Measurements from ENCODE around the gene TRIM40. TPM values are rescaled to one million over a fixed set of nuclear protein-coding genes. Genes with fewer than 3 reads are reported as not detected.
"Not testable (repeated sequence)": the region's sequence is repeated elsewhere in the genome, so short reads cannot be mapped to it uniquely, and the experiment has no call there.

Gene TRIM40
- total RNA-seq, 2 experiments from 2014 or later = not detected

- CTCF ChIA-PET = interaction anchor here (3.9 kb wide), 1 partner anchor 18 kb away, joined by 18 read pairs; no protein-coding TSS in a partner anchor
- POLR2A ChIA-PET = interaction anchor here (0.6 kb wide), 1 partner anchor 9 kb away, joined by 3 read pairs; no protein-coding TSS in a partner anchor
Measured at GRCh38 chr6:30112402-30112994, 23.4 kb upstream of the TRIM40 start.

GRCh38 chr6:30113003-30113759 lies 22.8 kb upstream of the TRIM40 start, which contains the start of gene TRIM31:
Gene TRIM31 (minus strand): TSS chr6:30113090. CDS start chr6:30112805, 285 bp downstream.
- CTCF ChIA-PET = interaction anchor here (3.9 kb wide), 1 partner anchor 18 kb away, joined by 18 read pairs; no protein-coding TSS in a partner anchor
- POLR2A ChIA-PET = interaction anchor here (0.6 kb wide), 1 partner anchor 10 kb away, joined by 3 read pairs; no protein-coding TSS in a partner anchor

- CTCF ChIA-PET = interaction anchor here (3.9 kb wide), 1 partner anchor 17 kb away, joined by 18 read pairs; no protein-coding TSS in a partner anchor
- POLR2A ChIA-PET = no interaction called here
Measured at GRCh38 chr6:30113841-30114240, 22.1 kb upstream of the TRIM40 start.

- POLR2A ChIA-PET = no interaction called here
- CTCF ChIA-PET = interaction anchor here (1.0 to 2.4 kb wide), 2 partner anchors 10 to 13 kb away, joined by 3 to 10 read pairs; no protein-coding TSS in a partner anchor
Measured at GRCh38 chr6:30116724-30117123, 19.2 kb upstream of the TRIM40 start.

DNA sequence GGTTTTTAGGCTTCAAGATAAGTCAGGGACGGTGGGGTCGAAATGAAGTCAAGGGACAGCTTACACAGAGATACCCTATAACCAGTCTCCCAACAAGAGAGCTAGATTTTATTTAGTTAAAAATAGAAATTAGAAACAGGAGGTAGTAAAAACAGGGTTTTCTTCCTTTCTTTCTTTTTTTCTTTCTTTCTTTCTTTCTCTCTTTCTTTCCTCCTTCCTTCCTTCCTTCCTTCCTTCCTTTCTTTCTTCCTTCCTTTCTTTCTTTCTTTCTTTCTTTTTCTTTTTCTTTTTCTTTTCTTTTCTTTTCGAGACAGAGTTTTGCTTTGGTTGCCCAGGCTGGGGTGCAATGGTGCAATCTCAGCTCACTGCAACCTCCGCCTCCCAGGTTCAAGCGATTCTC lies 17.2 kb upstream of the TRIM40 start:
- CTCF ChIA-PET = interaction anchor here (0.6 to 2.7 kb wide), 2 partner anchors 12 to 1323 kb away, joined by 3 to 18 read pairs; no protein-coding TSS in a partner anchor

GRCh38 chr6:30121446-30122366 lies 14.2 kb upstream of the TRIM40 start:
- ChIA-PET POLR2A (no interaction called here), CTCF (interaction anchor here (0.7 to 6.3 kb wide), 2 partner anchors 9 to 18 kb away, joined by 3 to 23 read pairs; no protein-coding TSS in a partner anchor)

More for the DNA sequence above, 17.2 kb upstream of the TRIM40 start:
- POLR2A ChIA-PET = not testable (repeated sequence)

- ChIA-PET POLR2A (no interaction called here), CTCF (interaction anchor here (0.7 to 6.3 kb wide), 2 partner anchors 8 to 19 kb away, joined by 3 to 23 read pairs; no protein-coding TSS in a partner anchor)
Measured at GRCh38 chr6:30122515-30122914, 13.4 kb upstream of the TRIM40 start.

DNA sequence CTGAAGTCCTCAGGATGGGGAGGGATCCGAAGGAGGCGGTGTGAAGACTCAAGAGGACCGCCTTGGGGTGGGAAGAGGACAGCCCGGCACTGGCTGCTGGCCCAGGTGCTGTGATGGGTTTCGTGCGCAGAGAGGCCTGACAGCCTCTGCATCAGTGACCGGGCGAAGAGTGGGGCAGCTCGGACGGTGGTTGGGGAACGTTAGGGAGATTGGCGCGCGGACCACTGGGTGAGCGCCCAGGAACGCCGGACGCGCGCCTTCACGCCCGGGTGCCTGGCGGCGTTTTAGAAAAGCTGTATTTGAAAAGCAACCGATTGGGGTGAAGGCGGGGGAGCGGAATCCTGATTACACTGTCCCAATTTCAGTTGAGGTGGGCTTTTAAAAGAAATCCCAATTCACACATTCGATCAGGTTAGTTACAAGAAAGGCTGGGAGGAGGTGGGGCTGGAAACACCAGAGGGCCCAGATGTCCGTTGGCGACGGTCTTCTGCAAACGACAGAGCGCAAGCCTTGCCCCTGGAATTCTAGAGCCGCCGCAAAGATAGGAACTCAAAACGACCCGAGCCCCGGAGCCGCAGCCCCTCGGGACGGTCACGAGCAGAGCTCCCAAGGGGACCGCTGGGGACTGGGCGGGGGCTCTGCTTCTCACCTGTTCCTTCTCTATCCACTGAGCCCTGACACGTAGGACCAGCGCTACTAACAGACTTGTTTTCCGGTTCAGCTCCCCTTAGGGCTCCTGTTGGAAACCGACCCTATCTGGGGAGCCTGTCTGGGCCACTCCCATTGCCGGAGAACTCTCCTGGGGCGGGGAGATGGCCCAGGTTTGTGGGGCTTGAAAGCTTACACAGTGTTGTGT lies 8.5 kb upstream of the TRIM40 start:
- ChIA-PET CTCF (interaction anchor here (1.0 to 6.3 kb wide), 3 partner anchors 11 to 24 kb away, joined by 3 to 23 read pairs (median 3); no protein-coding TSS in a partner anchor), POLR2A (interaction anchor here (1.0 kb wide), 1 partner anchor 55 kb away, joined by 3 read pairs; no protein-coding TSS in a partner anchor)

GRCh38 chr6:30129265-30130178 lies 6.4 kb upstream of the TRIM40 start:
- ChIA-PET POLR2A (interaction anchor here (0.6 kb wide), 1 partner anchor 338 kb away, joined by 7 read pairs; no protein-coding TSS in a partner anchor), CTCF (interaction anchor here (1.2 to 5.7 kb wide), 7 partner anchors 7 to 84 kb away, joined by 3 to 136 read pairs (median 9); partner anchors contain the start of gene TRIM31)

GRCh38 chr6:30130179-30130679 lies 5.7 kb upstream of the TRIM40 start:
- ChIA-PET POLR2A (no interaction called here), CTCF (interaction anchor here (1.2 to 5.7 kb wide), 12 partner anchors 8 to 89 kb away, joined by 3 to 136 read pairs (median 6); partner anchors contain the start of genes RNF39 and TRIM31)

GRCh38 chr6:30130887-30131862 lies 4.8 kb upstream of the TRIM40 start:
- CTCF ChIA-PET = interaction anchor here (0.6 to 5.7 kb wide), 23 partner anchors 9 to 1699 kb away, joined by 3 to 136 read pairs (median 4); partner anchors contain the start of genes RNF39, TRIM26 and TRIM31
- POLR2A ChIA-PET = interaction anchor here (1.0 kb wide), 1 partner anchor 28 kb away, joined by 3 read pairs; no protein-coding TSS in a partner anchor

- CTCF ChIA-PET = interaction anchor here (0.8 to 5.7 kb wide), 14 partner anchors 12 to 427 kb away, joined by 3 to 136 read pairs (median 6); partner anchors contain the start of genes RNF39 and TRIM31
- POLR2A ChIA-PET = no interaction called here
Measured at GRCh38 chr6:30131947-30132497, 3.9 kb upstream of the TRIM40 start.

GRCh38 chr6:30135147-30135546 lies 793 bp upstream of the TRIM40 start:
- ChIA-PET POLR2A (no interaction called here), CTCF (no interaction called here)

DNA sequence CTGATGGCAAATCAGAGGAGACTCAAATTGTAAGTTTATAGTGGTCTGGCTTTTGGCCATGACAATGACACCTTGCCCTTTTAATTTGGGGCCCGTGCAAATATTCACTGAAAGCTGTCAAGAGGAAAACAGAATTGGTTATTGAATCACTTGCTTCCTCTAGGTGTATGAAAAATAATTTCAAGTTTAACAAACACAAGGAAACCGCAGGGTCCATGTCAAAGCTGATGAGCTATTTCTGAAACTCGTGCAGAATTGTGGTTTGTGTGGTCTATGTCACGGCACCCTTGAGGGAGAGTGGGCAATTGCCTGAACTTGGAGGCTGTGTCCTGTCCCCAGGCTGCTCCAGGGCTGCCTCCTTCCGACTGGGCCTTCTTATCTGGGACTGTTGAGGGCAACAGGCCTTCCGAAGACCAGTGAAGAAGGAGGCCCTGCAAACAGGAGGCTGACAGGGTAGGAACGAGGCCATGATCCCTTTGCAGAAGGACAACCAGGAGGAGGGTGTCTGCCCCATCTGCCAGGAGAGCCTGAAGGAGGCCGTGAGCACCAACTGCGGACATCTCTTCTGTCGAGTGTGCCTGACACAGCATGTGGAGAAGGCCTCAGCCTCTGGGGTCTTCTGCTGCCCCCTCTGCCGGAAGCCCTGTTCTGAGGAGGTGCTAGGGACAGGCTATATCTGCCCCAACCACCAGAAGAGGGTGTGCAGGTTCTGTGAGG lies 788 bp downstream of the TRIM40 start:
- POLR2A ChIA-PET = no interaction called here
- CTCF ChIA-PET = no interaction called here

All from activated CD8-positive, alpha-beta memory T cell treated with anti-CD3 and anti-CD28 coated beads for 36 hours (primary cell).